Measurements from ENCODE around the gene ARRB2. TPM values are rescaled to one million over a fixed set of nuclear protein-coding genes. Genes with fewer than 3 reads are reported as not detected.

ARRB2 gene
- polyA plus RNA-seq, 1 donor (not counting 4 experiments of a cell fraction or from before 2014, with no cell fraction given): 11.5 TPM

DNA sequence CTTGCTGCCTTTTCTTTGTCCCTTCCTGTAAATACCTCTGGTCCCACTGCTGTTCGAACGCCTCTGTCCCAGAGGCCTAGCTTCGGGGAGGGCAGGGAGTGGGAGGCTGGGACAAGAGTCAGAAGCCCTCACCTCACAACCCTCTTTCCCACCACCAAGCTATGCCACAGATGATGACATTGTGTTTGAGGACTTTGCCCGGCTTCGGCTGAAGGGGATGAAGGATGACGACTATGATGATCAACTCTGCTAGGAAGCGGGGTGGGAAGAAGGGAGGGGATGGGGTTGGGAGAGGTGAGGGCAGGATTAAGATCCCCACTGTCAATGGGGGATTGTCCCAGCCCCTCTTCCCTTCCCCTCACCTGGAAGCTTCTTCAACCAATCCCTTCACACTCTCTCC, 10.4 kb downstream of the ARRB2 start:
- H3K4me2 ChIP-seq (ENCODE audit: control insufficient read depth, extremely low read depth, insufficient read depth, low read depth, low read length): no peak overlapping the region

DNA sequence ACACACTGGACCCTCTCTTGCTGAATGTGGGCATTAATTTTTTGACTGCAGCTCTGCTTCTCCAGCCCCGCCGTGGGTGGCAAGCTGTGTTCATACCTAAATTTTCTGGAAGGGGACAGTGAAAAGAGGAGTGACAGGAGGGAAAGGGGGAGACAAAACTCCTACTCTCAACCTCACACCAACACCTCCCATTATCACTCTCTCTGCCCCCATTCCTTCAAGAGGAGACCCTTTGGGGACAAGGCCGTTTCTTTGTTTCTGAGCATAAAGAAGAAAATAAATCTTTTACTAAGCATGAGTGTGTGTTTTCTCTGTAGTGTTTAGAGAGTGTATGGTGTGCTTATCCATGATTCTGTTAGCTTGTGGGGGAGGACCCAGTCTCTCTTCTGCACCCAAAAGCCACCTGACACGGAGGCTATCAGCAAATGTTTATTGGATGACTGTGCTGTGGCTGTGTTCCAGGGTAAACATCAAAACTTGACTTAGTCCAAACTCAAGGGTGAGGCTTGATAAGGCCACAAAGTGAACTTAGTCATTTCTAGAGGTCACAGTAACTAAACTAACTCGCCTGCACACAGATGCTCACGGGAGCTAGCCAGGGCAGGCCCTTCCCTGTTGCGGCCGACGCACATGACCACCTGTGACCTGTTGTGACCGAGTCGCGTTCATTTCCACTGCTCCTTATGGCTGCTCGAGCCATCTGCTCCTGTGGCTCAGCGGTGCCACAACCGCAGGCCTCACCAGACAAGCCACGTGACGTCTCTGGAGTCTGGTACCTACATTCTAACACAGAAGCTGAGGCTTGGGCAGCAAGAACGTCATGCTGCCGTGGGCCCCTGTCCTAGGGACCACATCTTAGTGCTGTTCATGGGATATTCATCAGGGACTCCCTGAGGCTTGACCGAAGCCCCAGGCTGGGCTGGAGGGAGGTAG, 11.0 kb downstream of the ARRB2 start:
- Histone ChIP-seq H3K4me2 (ENCODE audit: control insufficient read depth, extremely low read depth, insufficient read depth, low read depth, low read length) (no peak overlapping the region), H3K4me3 (ENCODE audit: control insufficient read depth in 2 of 3, extremely low read depth in 1 of 3, insufficient read depth in 2 of 3, low read depth in 1 of 3, low read length in 3 of 3) (no peak overlapping the region), H3K4me1 (ENCODE audit: control insufficient read depth, extremely low read depth, insufficient read depth, low read length) (no peaks in the 10 kb centered on the region), H3K79me2 (ENCODE audit: control insufficient read depth, insufficient read depth, low read length) (no peaks in the 10 kb centered on the region), H2AFZ (ENCODE audit: control insufficient read depth, low read length) (no peak overlapping the region), H3K9me1 (ENCODE audit: control insufficient read depth, extremely low read depth, insufficient read depth, low read length) (no peaks in the 10 kb centered on the region), H3K9me3 (ENCODE audit: control insufficient read depth, low read depth, low read length) (no peaks in the 10 kb centered on the region), H3K36me3 (ENCODE audit: control insufficient read depth in 2 of 2, extremely low read depth in 1 of 2, insufficient read depth in 2 of 2, low read length in 2 of 2) (no peaks in the 10 kb centered on the region), H3K27me3 (ENCODE audit: control insufficient read depth, extremely low read depth, insufficient read depth, low read length) (no peaks in the 10 kb centered on the region), H4K20me1 (ENCODE audit: control insufficient read depth, extremely low read depth, insufficient read depth, low read length) (no peaks in the 10 kb centered on the region), H3K9ac (ENCODE audit: control insufficient read depth, extremely low read depth, insufficient read depth, low read length) (no peak overlapping the region), H3K27ac (ENCODE audit: control insufficient read depth, insufficient read depth, low read length) (no peak overlapping the region)
- TF ChIP-seq EZH2 (IDR thresholded peaks at IDR 0.05; ENCODE audit: low read length): no peak
- FAIRE-seq: no peak
- no peak for DNase-seq (ENCODE audit: low read depth, low spot score)
- dilution Hi-C loops (cut with MboI; ENCODE audit: extremely low pct_ligation_motif_present, low sequenced_read_pairs): no loop called here

More for the DNA sequence above, 10.4 kb downstream of the ARRB2 start:
- dilution Hi-C loops (cut with MboI; ENCODE audit: extremely low pct_ligation_motif_present, low sequenced_read_pairs): no loop called here
- H3K79me2 ChIP-seq (ENCODE audit: control insufficient read depth, insufficient read depth, low read length): no peaks in the 10 kb centered on the region
- no peak overlapping the region for H2AFZ ChIP-seq (ENCODE audit: control insufficient read depth, low read length)
- H4K20me1 ChIP-seq (ENCODE audit: control insufficient read depth, extremely low read depth, insufficient read depth, low read length): no peaks in the 10 kb centered on the region
- no peaks in the 10 kb centered on the region for H3K4me1 ChIP-seq (ENCODE audit: control insufficient read depth, extremely low read depth, insufficient read depth, low read length)
- no peak for TF ChIP-seq EZH2 (IDR thresholded peaks at IDR 0.05; ENCODE audit: low read length)
- TF ChIP-seq, protein P1, sequence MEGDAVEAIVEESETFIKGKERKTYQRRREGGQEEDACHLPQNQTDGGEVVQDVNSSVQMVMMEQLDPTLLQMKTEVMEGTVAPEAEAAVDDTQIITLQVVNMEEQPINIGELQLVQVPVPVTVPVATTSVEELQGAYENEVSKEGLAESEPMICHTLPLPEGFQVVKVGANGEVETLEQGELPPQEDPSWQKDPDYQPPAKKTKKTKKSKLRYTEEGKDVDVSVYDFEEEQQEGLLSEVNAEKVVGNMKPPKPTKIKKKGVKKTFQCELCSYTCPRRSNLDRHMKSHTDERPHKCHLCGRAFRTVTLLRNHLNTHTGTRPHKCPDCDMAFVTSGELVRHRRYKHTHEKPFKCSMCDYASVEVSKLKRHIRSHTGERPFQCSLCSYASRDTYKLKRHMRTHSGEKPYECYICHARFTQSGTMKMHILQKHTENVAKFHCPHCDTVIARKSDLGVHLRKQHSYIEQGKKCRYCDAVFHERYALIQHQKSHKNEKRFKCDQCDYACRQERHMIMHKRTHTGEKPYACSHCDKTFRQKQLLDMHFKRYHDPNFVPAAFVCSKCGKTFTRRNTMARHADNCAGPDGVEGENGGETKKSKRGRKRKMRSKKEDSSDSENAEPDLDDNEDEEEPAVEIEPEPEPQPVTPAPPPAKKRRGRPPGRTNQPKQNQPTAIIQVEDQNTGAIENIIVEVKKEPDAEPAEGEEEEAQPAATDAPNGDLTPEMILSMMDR (optimal IDR thresholded peaks at IDR 0.05 in 1 of 3, IDR thresholded peaks at IDR 0.05 in 1 of 3, conservative IDR thresholded peaks at IDR 0.05 in 1 of 3; ENCODE audit: extremely low read depth in 1 of 3, insufficient read depth in 2 of 3, low read length in 3 of 3): no peak
- H3K9ac ChIP-seq (ENCODE audit: control insufficient read depth, extremely low read depth, insufficient read depth, low read length): no peak overlapping the region
- H3K9me1 ChIP-seq (ENCODE audit: control insufficient read depth, extremely low read depth, insufficient read depth, low read length): no peaks in the 10 kb centered on the region
- H3K36me3 ChIP-seq (ENCODE audit: control insufficient read depth in 2 of 2, extremely low read depth in 1 of 2, insufficient read depth in 2 of 2, low read length in 2 of 2): no peaks in the 10 kb centered on the region
- FAIRE-seq: no peak
- no peak for DNase-seq (ENCODE audit: low read depth, low spot score)
- H3K27me3 ChIP-seq (ENCODE audit: control insufficient read depth, extremely low read depth, insufficient read depth, low read length): no peaks in the 10 kb centered on the region
- H3K27ac ChIP-seq (ENCODE audit: control insufficient read depth, insufficient read depth, low read length): no peak overlapping the region
- H3K9me3 ChIP-seq (ENCODE audit: control insufficient read depth, low read depth, low read length): no peaks in the 10 kb centered on the region
- no peak overlapping the region for H3K4me3 ChIP-seq (ENCODE audit: control insufficient read depth in 2 of 3, extremely low read depth in 1 of 3, insufficient read depth in 2 of 3, low read depth in 1 of 3, low read length in 3 of 3)
